Muscle of arm (tissue), 14 donors: ENCODE results near the gene RANBP2. TPM values are rescaled to one million over a fixed set of nuclear protein-coding genes. Genes with fewer than 3 reads are reported as not detected.
"Not testable (repeated sequence)": the region's sequence is repeated elsewhere in the genome, so short reads cannot be mapped to it uniquely, and the experiment has no call there.

Experiments used
- DNase-seq: peaks from one replicate; pipeline ENCODE4 v3.0.0-alpha.2; 2013
- long read RNA-seq, 11 donors: transcript quantifications; one replicate each; lab custom pipeline, GENCODE V29; 2026
- polyA plus RNA-seq, 12 donors: library from polyadenylated mRNA; unstranded; fragments of 120-200 nt; gene quantifications; one replicate each; pipeline ENCODE4 v1.2.1, GENCODE V29; 2013; ENCODE audit not compliant: insufficient read length in 12 of 12

Gene RANBP2
- polyA plus RNA-seq = 10 to 100 TPM; 29.6 to 58.3 (median 41.1) TPM
- long read RNA-seq, donor 1, partial matches to known transcripts = 9 of 9 reads
- long read RNA-seq, donor 1, other reads (novel, unspliced or antisense) = 0 of 9 reads
- long read RNA-seq, donor 2, partial matches to known transcripts = 6 of 6 reads
- long read RNA-seq, donor 2, other reads (novel, unspliced or antisense) = 0 of 6 reads
- long read RNA-seq, donor 3 = 0 reads
- long read RNA-seq, donor 4 = 0 reads
- long read RNA-seq, donor 5, partial matches to known transcripts = 7 of 7 reads
- long read RNA-seq, donor 5, other reads (novel, unspliced or antisense) = 0 of 7 reads
- long read RNA-seq, donor 6 = 0 reads
- long read RNA-seq, donor 7 = 0 reads
- long read RNA-seq, donor 8 = 0 reads
- long read RNA-seq, donor 9 = 0 reads
- long read RNA-seq, donor 10 = 0 reads
- long read RNA-seq, donor 11 = 0 reads

GRCh38 chr2:108719149-108720044 lies at the start of gene RANBP2:
TSS of gene RANBP2 (plus strand) at chr2:108719482. CDS start at chr2:108719607, 125 bp downstream.
- peak; percentile 98 for DNase-seq

- not testable (repeated sequence) for DNase-seq
Observed at GRCh38 chr2:108670282-108670681, 49.0 kb upstream of the RANBP2 start.

- not testable (repeated sequence) for DNase-seq
Observed at GRCh38 chr2:108672200-108672805, 47.0 kb upstream of the RANBP2 start.

- not testable (repeated sequence) for DNase-seq
Observed at GRCh38 chr2:108676522-108676921, 42.8 kb upstream of the RANBP2 start.

DNA sequence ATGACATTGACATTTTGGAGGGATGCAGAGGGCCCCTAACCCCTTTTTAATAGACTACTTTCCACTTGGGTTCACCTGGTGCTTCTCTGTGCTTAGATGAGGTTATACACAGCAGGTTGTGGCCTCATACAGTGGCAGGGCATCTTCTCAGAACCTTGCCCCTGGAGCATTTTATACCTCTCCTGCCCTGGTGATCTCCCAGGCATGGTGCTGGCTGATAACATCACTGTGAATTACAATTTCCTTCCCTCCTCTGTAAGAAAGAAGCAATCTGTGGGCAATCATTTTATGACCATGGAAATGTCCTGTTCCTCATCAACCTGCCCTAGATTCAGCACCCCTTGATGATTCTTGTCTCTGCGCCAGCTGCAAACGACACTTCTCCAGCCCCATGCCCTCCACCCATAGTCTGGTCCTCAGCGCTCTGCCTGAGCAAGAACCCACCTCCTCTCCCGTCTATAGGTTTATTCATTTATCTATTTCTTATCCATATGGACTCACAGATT lies 42.0 kb upstream of the RANBP2 start:
- not testable (repeated sequence) for DNase-seq

- peak; percentile 16 for DNase-seq
Observed at GRCh38 chr2:108678198-108678651, 41.1 kb upstream of the RANBP2 start.

DNA sequence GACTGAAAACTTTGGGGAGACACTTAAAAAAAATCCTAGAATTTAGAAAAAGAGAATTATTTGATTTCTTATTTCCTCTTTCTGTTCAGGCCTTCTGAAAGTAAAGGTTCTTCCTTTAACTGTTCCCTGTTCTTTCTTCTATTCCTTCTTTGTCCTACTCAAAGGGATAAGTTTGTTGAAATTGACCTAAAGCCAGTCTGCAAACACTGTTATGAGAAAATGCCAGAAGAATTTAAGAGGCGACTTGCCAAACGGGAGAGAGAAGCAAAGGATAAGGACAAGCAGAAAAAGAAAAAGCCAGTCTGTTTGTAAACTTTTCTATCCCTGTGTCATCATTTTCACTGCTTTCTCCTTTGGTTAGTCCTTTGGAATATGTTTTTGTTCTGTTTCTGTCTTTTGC lies 38.5 kb upstream of the RANBP2 start:
- DNase-seq = not testable (repeated sequence)

- not testable (repeated sequence) for DNase-seq
Observed at GRCh38 chr2:108688818-108689756, 30.2 kb upstream of the RANBP2 start.

GRCh38 chr2:108690001-108690400 lies 29.3 kb upstream of the RANBP2 start:
- DNase-seq = not testable (repeated sequence)

- DNase-seq = no peak
Observed at GRCh38 chr2:108691447-108691846, 27.8 kb upstream of the RANBP2 start.

DNA sequence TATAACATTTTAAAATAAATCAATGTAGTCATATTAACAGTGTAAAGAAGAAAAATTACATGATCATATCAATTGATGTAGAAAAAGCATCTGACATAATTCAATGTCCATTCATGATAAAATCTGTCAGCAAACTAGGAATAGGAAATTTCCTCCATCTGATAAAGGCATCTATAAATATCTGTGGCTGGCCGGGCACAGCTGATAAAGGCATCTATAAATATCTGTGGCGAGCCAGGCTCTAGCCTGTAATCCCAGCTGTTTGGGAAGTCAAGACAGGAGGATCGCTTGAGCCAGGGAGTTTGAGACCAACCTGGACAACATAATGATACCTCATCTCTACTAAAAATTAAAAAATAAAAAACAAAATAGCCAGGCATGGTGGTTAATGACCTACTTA lies 18.1 kb upstream of the RANBP2 start:
- DNase-seq = no peak

GRCh38 chr2:108701806-108702205 lies 17.5 kb upstream of the RANBP2 start:
- no peak for DNase-seq

GRCh38 chr2:108704871-108705270 lies 14.4 kb upstream of the RANBP2 start:
- no peak for DNase-seq

DNA sequence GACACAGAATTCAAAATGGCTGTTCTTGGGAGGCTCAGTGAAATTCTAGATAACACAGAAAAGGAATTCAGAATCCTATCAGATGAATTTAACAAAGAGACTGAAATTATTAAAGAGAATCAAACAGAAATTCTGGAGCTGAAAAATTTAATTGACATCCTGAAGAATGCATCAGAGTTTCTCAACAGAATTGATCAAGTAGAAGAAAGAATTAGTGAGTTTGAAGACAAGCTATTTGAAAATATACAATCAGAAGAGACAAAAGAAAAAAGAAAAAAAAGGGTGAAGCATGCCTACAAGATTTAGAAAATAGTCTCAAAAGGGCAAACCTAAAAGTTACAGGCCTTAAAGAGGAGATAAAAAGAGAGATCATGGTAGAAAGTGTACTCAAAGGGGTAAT lies 12.0 kb upstream of the RANBP2 start:
- no peak for DNase-seq

DNA sequence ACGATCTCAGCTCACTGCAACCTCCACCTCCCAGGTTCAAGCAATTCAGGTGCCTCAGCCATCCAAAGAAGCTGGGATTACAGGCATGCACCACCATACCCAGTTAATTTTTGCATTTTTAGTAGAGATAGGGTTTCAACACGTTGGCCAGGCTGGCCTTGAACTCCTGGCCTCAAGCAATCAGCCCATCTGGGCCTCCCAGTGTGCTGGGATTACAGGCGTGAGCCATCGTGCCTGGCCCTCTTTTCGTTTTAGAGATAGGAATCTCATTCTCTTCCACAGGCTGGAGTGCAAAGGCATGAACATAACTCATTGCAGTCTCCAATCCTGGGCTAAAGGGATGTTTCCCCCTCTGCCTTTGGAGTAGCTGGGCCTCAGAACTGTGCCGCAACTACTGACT lies 2.3 kb upstream of the RANBP2 start:
- not testable (repeated sequence) for DNase-seq

DNA sequence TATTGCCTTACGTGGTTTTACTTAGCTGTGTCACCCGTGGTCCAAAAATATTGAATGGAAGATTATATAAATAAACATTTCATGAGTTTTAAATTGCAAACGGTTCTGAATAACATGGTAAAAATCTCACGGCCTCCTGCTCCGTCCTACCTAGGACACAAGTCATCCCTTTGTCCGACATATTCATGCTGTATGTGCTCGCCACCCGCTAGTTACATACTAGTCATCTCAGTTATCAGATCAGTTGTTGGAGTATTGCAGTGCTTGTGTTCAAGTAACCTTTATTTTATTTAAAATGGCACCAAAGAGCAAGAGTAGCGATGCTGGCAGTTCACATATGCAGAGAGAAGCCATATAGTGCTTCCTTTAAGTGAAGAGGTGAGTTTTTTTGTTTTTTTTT lies 6.8 kb downstream of the RANBP2 start:
- not testable (repeated sequence) for DNase-seq

- DNase-seq = not testable (repeated sequence)
Observed at GRCh38 chr2:108734656-108735055, 15.4 kb downstream of the RANBP2 start.

GRCh38 chr2:108757973-108758372 lies 38.7 kb downstream of the RANBP2 start:
- DNase-seq = not testable (repeated sequence)

DNA sequence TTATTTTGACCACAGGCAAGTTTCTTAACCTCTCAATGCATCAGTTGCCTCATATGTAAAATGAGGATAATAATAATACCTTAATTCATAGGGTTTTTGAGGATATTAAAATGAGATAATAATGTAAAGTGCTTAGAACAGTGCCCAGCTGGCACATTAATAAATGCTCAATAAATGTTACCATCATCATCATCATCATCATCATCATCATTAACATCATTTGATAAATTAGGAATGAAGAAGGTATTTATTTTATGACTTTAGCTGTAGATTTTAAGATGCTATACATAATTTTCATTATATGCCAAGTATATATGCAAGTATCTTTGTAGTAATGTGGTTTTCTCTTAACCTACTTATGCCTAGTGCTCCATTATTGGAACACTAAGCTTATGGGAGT lies 43.3 kb downstream of the RANBP2 start:
- DNase-seq = not testable (repeated sequence)

DNA sequence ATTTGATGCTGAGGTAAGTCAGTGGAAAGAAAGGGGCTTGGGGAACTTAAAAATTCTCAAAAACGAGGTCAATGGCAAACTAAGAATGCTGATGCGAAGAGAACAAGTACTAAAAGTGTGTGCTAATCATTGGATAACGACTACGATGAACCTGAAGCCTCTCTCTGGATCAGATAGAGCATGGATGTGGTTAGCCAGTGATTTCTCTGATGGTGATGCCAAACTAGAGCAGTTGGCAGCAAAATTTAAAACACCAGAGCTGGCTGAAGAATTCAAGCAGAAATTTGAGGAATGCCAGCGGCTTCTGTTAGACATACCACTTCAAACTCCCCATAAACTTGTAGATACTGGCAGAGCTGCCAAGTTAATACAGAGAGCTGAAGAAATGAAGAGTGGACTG lies 47.4 kb downstream of the RANBP2 start:
- not testable (repeated sequence) for DNase-seq
